Measurements from ENCODE around the gene CEP112. TPM values are rescaled to one million over a fixed set of nuclear protein-coding genes. Genes with fewer than 3 reads are reported as not detected.

CEP112 gene
- total and polyA plus RNA-seq, 2 of the 4 experiments (the other 2 are of a cell fraction) = 2.5 to 5.6 TPM

- intact Hi-C loops (cut with micrococcal nuclease) = no loop called here
- ATAC-seq (ENCODE audit: low read depth) = no peak
Observed at GRCh38 chr17:66235377-66235994, 43.6 kb upstream of the CEP112 start.

More at GRCh38 chr17:66235377-66235994, 43.6 kb upstream of the CEP112 start:
- CTCF ChIA-PET = no interaction called here
- Histone ChIP-seq H4K5ac (ENCODE audit: low read depth, low read length) (no peak overlapping the region), H4K20me1 (ENCODE audit: insufficient read depth, low read length) (no peaks in the 10 kb centered on the region), H2BK15ac (ENCODE audit: low read depth, low read length) (no peak overlapping the region), H2BK5ac (ENCODE audit: low read depth, low read length, poor library complexity, severe bottlenecking) (no peak overlapping the region), H3K18ac (ENCODE audit: low read depth, low read length) (no peak overlapping the region), H3K14ac (replicated peaks; ENCODE audit: low read depth, low read length) (no peak overlapping the region), H3K56ac (ENCODE audit: extremely low read depth, insufficient read depth, low read length) (no peak overlapping the region), H3K36me3 (ENCODE audit: control insufficient read depth, insufficient read depth, low read length) (no peaks in the 10 kb centered on the region), H4K91ac (ENCODE audit: insufficient read depth, low read depth, low read length) (no peak overlapping the region), H2AFZ (replicated peaks; ENCODE audit: low read length, poor library complexity) (no peak overlapping the region), H3K9ac (ENCODE audit: low read depth, low read length) (no peak overlapping the region), H2BK120ac (ENCODE audit: low read depth, low read length) (no peak overlapping the region), H3K4me1 (ENCODE audit: control insufficient read depth, insufficient read depth, low read length) (no peaks in the 10 kb centered on the region), H3K27me3 (ENCODE audit: control insufficient read depth, insufficient read depth, low read length) (no peaks in the 10 kb centered on the region), H2BK20ac (ENCODE audit: low read depth, low read length) (no peak overlapping the region), H3K4me3 (ENCODE audit: insufficient read depth, low read depth, low read length) (no peak overlapping the region), H3K9me3 (ENCODE audit: control insufficient read depth, insufficient read depth, low read length) (no peaks in the 10 kb centered on the region), H2AK5ac (ENCODE audit: low read depth, low read length) (no peak overlapping the region), H4K8ac (ENCODE audit: low read depth in 2 of 2, low read length in 2 of 2) (no peak overlapping the region), H3K79me1 (ENCODE audit: low read depth in 1 of 2, low read length in 2 of 2) (no peaks in the 10 kb centered on the region), H3K27ac (ENCODE audit: insufficient read depth, low read length) (no peak overlapping the region), H2AK9ac (replicated peaks; ENCODE audit: low read depth, low read length, poor library complexity) (no peak overlapping the region), H3K4me2 (ENCODE audit: low read depth, low read length) (no peak overlapping the region), H3K23ac (ENCODE audit: low read depth, low read length) (no peak overlapping the region), H3K9me1 (ENCODE audit: insufficient read depth, low read length) (no peaks in the 10 kb centered on the region), H3K4ac (ENCODE audit: low read depth, low read length) (no peak overlapping the region)
- in situ Hi-C loops (cut with MboI; ENCODE audit: low sequenced_read_pairs) (no loop called here), dilution Hi-C loops (cut with HindIII; ENCODE audit: low sequenced_read_pairs, unreplicated experiment) (no loop called here)
- no peak for DNase-seq
- TF ChIP-seq, protein P1, sequence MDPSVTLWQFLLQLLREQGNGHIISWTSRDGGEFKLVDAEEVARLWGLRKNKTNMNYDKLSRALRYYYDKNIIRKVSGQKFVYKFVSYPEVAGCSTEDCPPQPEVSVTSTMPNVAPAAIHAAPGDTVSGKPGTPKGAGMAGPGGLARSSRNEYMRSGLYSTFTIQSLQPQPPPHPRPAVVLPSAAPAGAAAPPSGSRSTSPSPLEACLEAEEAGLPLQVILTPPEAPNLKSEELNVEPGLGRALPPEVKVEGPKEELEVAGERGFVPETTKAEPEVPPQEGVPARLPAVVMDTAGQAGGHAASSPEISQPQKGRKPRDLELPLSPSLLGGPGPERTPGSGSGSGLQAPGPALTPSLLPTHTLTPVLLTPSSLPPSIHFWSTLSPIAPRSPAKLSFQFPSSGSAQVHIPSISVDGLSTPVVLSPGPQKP (IDR thresholded peaks at IDR 0.05; ENCODE audit: borderline replicate concordance, low read depth, low read length) = no peak
- no peak for TF ChIP-seq FOS (IDR thresholded peaks at IDR 0.05; ENCODE audit: low read depth, low read length)
- no TSS peak for BruUV-seq (replicated peaks)
- POLR2A ChIA-PET (ENCODE audit: unreplicated experiment) = no interaction called here
- WGBS, 2 experiments (ENCODE audit: extremely low coverage in 2 of 2, insufficient read length in 1 of 2) = no CpG with 5 or more reads among the region's 3 CpGs

Measured in IMR-90 (cell line).